ENCODE results near the gene KCNA2. TPM values are rescaled to one million over a fixed set of nuclear protein-coding genes. Genes with fewer than 3 reads are reported as not detected.

The KCNA2 gene
- polyA plus RNA-seq, 10 donors: 0.55 to 1.3 (median 0.82) TPM

GRCh38 chr1:110570901-110571300 lies 35.3 kb downstream of the KCNA2 start:
- DNase-seq: no peak

- no peak for DNase-seq
Observed at GRCh38 chr1:110570307-110570706, 35.9 kb downstream of the KCNA2 start.

GRCh38 chr1:110566836-110567235 lies 39.3 kb downstream of the KCNA2 start:
- DNase-seq: no peak

- DNase-seq: no peak
Observed at GRCh38 chr1:110565565-110565964, 40.6 kb downstream of the KCNA2 start.

GRCh38 chr1:110563089-110563488 lies 43.1 kb downstream of the KCNA2 start:
- DNase-seq: no peak

GRCh38 chr1:110561596-110561995 lies 44.6 kb downstream of the KCNA2 start:
- no peak for DNase-seq

- no peak for DNase-seq
Observed at GRCh38 chr1:110559157-110559556, 47.0 kb downstream of the KCNA2 start.

- no peak for DNase-seq
Observed at GRCh38 chr1:110557481-110557880, 48.7 kb downstream of the KCNA2 start.

GRCh38 chr1:110556471-110556807 lies 49.7 kb downstream of the KCNA2 start:
- DNase-seq: no peak

- peak in 2 of 3 donors; percentile 36 to 58 for DNase-seq
Observed at GRCh38 chr1:110555807-110556470, 50.2 kb downstream of the KCNA2 start.

GRCh38 chr1:110554871-110555801 lies 51.0 kb downstream of the KCNA2 start:
- peak in 2 of 3 donors; percentile 29 to 68 for DNase-seq

GRCh38 chr1:110551278-110551809 lies 54.8 kb downstream of the KCNA2 start:
- no peak for DNase-seq

- no peak for DNase-seq
Observed at GRCh38 chr1:110549831-110550230, 56.3 kb downstream of the KCNA2 start.

- no peak for DNase-seq
Observed at GRCh38 chr1:110548381-110548780, 57.8 kb downstream of the KCNA2 start.

- DNase-seq: no peak
Observed at GRCh38 chr1:110547017-110547416, 59.1 kb downstream of the KCNA2 start.

- DNase-seq: no peak
Observed at GRCh38 chr1:110545492-110545891, 60.7 kb downstream of the KCNA2 start.

GRCh38 chr1:110544753-110545152 lies 61.4 kb downstream of the KCNA2 start:
- no peak for DNase-seq

Other genes starting within 250 kb of the KCNA2 start
- gene SLC16A4, start 215.3 kb downstream of the KCNA2 start, polyA plus RNA-seq (ENCODE audit: insufficient read length in 10 of 10): 10 to 100 TPM in 3 of 10 donors, 1 to 10 TPM in 7; 5.9 to 12.7 (median 9.1) TPM
- gene LAMTOR5, start 198.7 kb downstream of the KCNA2 start, polyA plus RNA-seq (ENCODE audit: insufficient read length in 10 of 10): 100 to 1,000 TPM in 9 of 10 donors, 10 to 100 TPM in 1; 98.4 to 133 (median 114) TPM
- under 1 TPM in 3 of 10 donors, not detected in 7; 0.10 to 0.27 (median 0.21) TPM for gene PROK1, start 155.2 kb downstream of the KCNA2 start, polyA plus RNA-seq (ENCODE audit: insufficient read length in 10 of 10)
- 1 to 10 TPM in 1 of 10 donors, under 1 TPM in 9; 0.10 to 1.1 (median 0.52) TPM for gene KCNA10, start 87.2 kb downstream of the KCNA2 start, polyA plus RNA-seq (ENCODE audit: insufficient read length in 10 of 10)
- gene KCNA3, start 68.6 kb upstream of the KCNA2 start, polyA plus RNA-seq (ENCODE audit: insufficient read length in 10 of 10): 1 to 10 TPM in 1 of 10 donors, under 1 TPM in 9; 0.08 to 2.9 (median 0.23) TPM

Measured in muscle of back (tissue), 11 donors.